UCSD-AML1 (cell line): ENCODE measurements around the gene NKAIN4.
"Not testable (repeated sequence)": the region's sequence is repeated elsewhere in the genome, so short reads cannot be mapped to it uniquely, and the experiment has no call there.

Experiments
- DNase-seq: peaks from one replicate; lab custom pipeline; 2025; ENCODE audit not compliant: unreplicated experiment; lab: John Stamatoyannopoulos, UW

The NKAIN4 gene

DNA sequence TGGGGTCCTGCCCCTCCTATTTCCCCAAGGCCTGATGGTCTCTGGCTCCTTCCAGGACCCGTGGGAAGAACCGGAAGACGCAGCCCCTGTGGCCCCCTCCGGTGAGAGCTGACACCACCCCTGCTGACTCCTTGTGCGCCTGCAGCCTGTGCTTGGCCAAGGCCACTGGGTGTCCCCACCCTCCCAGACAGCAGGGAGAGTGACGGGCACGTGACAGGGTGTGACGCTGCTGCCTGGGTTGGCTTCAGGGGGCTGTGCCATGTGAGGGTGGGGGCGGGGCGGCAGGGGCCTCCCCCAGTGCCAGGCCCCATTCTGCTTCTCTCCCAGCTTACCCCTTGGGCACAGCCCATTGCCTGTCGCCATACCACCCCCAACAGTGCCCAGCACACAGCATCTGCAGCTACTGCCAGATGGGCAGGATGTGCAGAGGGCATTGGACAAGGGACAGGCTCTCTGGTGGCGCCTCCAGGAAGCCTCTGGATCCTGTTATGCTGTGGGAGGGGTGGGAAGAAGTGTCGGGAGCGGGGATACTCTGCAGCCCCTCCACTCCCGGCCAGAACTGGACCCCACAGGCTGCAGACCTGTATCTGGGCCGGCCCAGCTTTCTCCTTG, 15.6 kb downstream of the NKAIN4 start:
- peak; percentile 47 for DNase-seq

DNA sequence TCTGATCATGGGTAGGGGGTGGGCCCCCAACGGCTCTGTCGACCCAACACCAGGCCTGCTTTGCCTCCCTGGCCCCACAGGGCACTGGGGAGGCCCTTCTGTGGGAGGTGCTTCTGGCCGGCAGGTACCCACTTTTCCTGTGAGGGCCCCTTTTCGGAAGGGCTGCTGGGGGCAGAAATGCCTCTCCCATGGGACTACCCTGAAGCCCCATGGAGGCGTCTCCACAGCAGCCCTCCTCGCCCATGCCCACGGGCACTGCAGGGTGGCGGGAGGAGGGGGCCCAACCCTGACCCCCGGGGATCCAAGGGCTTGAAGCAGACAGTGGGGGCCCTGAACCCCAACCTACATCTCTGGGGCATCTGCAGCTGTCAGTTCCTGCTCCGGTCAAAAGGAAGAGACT, 16.2 kb downstream of the NKAIN4 start:
- no peak for DNase-seq

DNA sequence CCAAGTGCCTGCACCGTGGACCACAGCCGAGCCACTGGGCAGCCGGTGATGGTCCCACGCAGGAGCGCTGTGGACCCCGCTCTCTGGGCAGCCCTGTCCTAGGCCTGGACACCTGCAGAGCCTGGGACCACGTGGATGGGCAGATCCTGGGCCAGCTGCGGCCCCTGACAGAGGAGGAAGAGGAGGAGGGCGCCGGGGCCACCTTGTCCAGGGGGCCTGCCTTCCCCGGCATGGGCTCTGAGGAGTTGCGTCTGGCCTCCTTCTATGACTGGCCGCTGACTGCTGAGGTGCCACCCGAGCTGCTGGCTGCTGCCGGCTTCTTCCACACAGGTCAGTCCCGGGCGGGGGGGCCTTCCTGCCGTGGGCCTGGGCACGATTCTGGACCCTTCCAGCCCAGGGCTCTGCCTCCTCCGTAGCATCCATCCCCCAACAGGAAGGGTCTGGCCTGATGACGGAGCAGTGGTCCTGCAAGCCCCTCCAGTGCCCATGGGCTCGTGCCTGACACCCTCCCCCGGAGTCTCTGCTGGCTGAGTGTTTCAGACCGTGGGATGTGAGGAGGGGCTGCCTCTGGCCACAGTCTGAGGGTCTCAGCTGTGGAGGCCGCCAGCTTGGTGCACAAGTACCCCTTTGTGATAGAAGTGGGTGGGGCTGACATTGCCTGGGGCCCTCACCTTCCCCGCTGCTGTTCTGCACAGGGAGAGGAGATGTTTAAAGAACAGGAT, 18.0 kb downstream of the NKAIN4 start:
- no peak for DNase-seq

- no peak for DNase-seq
Measured at GRCh38 chr20:63235399-63235983, 18.8 kb downstream of the NKAIN4 start, which contains the start of gene BIRC7. Gene BIRC7 (plus strand): TSS chr20:63235905. CDS start chr20:63236097, 192 bp downstream.

GRCh38 chr20:63234693-63235398, 19.4 kb downstream of the NKAIN4 start:
- DNase-seq = no peak

GRCh38 chr20:63233924-63234323, 20.3 kb downstream of the NKAIN4 start:
- DNase-seq = no peak

- DNase-seq = no peak
Measured at GRCh38 chr20:63233061-63233344, 21.3 kb downstream of the NKAIN4 start.

DNA sequence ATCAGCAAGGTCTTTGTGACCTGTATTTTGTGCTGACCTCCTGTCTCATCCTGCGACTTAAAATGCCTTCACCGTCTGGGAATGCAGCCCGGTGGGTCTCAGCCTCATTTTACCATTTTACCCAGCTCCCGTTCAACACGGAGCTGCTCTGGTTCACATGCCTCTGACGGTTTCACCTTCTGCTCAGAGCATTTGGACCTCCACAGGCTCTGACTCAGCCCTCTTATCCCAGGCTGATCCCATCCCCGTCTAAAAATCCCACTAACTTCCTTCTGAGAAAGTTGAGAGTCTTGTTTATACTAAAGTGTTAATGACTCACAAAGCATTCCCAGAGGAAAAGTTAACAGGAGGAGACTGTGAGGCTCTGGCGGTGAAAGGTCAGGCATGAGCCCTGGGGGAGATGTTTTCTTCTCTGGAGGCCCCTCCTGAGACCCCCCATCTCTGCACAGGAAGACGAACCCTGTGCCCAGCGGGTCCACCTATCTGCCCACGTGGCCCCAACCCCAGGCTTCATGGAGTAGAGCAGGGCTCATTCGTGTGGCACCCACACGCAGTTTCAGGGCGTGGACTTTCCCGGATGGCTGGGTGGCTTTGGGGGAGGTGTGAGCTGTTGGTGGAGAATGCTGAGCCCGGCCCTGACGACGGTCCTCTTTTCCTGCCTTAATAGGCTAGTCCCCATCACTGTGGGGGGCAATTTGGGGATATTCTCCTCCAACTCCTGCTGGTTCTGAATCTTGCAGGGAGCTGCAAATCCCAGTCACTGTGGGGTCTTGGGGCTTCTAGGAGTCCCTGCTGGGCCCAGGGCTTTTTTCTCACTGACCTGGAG, 21.8 kb downstream of the NKAIN4 start:
- DNase-seq = no peak

DNA sequence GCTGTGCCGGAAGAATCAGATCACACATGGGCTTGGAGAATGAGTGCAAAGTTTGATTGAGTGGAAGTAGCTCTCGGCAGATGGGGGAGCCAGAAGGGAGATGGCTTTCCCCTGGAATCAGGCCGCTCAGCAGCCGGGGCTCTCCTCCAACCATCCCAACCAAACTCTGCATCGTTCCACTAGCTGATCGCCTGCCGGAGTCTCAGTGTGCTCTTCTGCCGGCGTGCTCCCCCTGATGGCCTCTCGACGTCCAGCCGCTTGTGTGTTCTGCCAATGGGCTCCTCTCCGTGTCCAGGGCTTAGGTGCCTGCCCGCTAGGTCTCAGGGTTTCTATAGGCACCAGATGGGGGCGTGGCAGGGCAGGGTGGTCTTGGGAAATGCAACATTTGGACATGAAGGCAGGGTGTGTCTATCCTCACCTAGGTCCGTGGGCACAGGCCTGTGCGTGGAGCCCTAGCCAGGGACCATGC, 23.4 kb downstream of the NKAIN4 start:
- DNase-seq = peak; percentile 49

GRCh38 chr20:63228806-63229205, 25.5 kb downstream of the NKAIN4 start:
- no peak for DNase-seq

DNA sequence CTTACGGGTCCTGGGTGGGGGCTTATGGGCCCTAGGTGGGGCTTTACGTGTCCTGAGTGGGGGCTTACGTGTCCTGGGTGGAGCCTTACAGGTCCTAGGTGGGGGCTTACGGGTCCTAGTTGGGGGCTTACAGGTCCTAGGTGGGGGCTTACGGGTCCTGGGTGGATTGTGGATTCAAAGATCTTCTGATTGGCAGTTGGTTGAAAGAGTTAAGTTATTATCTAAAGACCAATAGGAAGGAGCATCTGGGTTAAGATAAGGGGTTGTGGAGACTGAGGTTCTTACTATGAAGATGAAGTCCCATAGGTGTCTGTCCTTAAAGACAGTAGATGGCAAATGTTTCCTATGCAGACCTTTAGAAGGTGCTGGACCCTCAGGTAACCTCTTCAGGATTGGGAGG, 27.0 kb downstream of the NKAIN4 start:
- DNase-seq = no peak

DNA sequence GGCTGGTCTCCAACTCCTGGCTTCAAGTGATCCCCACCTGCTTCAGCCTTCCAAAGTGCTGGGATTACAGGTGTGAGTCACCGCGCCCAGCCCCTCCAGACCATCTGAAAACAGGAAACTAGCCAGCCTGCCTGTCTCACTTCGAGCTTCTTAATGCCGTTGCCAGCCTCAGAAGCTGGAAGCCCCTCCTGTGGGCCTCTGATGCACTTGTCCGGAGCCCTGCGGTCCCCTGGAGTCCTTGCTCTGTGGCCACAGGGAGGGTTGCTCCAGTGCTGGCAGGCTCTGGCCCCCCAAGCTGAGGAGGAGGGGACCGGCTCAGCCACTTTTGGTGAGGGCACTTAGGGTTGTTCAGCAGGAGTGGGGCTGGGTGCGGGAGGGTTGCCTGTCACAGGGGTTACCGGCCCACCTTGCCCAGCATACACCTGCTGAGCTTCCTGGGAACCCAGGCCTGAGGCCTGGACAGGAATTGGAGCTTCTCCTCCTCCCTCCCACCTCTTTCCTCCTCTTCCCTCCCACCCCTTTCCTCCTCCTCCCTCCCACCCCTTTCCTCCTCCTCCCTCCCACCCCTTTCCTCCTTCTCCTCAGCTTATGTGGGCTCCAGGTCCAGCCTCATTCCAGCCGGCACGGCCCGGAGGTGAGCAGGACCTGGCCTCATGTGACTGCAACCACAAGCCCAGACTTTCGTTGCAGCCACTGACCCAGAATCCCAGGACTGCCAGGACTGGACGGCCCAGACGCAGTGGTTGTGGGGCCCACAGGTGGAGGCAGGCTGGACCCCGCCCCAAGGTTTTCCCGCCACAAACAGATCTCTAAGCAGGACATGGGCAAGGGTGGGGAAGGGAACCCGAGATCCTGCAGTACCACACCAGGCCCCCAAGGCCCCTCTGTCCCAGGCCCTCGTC, 28.0 kb downstream of the NKAIN4 start:
- DNase-seq = no peak

DNA sequence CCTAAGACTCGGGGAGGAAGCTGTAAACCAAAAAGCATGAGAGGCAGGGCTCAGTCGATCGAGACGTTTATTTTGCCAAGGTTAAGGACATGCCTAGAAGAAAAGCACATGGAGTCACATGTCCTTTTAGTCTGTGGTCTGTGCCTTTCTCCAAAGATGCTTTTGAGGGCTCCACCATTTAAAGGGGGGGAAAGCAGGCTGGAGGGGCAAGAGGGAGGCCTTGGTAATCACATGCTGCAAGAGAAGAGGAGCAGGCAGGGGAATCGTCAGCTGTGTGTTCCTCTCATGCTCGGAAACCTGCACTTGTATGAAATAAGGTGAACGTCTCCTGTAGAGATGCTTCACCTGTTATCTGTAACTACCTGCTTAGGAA, 29.2 kb downstream of the NKAIN4 start:
- no peak for DNase-seq

- DNase-seq = no peak
Measured at GRCh38 chr20:63224412-63225081, 29.7 kb downstream of the NKAIN4 start.

GRCh38 chr20:63223826-63224207, 30.4 kb downstream of the NKAIN4 start:
- no peak for DNase-seq

GRCh38 chr20:63223121-63223825, 31.0 kb downstream of the NKAIN4 start:
- DNase-seq = peak; percentile 23

DNA sequence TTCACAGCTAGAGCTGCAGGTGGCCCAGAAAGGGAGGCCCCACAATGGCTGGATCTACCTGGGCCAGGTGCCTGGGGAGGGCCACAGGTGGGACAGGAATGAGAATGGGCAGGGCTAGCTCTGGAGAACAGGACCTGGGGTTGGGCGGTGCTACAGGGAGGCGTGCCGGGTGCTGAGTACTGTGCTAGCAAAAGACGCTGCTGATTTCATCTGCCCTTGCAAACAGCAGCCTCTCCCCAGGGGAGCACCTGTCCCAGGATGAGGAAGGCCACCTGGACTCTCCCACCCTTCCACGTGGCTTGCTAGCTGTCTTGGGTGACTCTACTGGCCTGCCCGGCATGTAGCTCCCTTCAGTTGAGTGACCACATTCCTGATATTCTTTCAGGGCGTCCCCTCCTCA, 31.7 kb downstream of the NKAIN4 start:
- no peak for DNase-seq

- not testable (repeated sequence) for DNase-seq
Measured at GRCh38 chr20:63221400-63222053, 32.7 kb downstream of the NKAIN4 start.
